Prostate gland (tissue), 2 donors: ENCODE measurements around the gene ARL6IP5.

Source experiments
- CTCF ChIP-seq, 4 experiments: fragments of 200-600 bp in 2 of 4; fragments of 450-650 bp in 2 of 4; sonication (generic) in 2 of 4; IDR thresholded peaks; 1 replicate in 3 of 4; 2 replicates in 1 of 4; pipeline ENCODE4 v1.5.1; 2016 to 2019; ENCODE audit warnings: antibody characterized with exemption in 4 of 4, mild to moderate bottlenecking in 2 of 4, moderate library complexity in 2 of 4
- POLR2A ChIP-seq: fragments of 450-650 bp; IDR thresholded peaks from one replicate; pipeline ENCODE4 v1.6.1; 2016; ENCODE audit warnings: antibody characterized with exemption, mild to moderate bottlenecking

- TF ChIP-seq CTCF (IDR thresholded peaks at IDR 0.05) (no peak), POLR2A (no peak)
Observed at GRCh38 chr3:69090021-69090420, 5.3 kb downstream of the ARL6IP5 start.
